VCaP (cell line): ENCODE measurements around the gene MKKS.
A peak's percentile ranks its signal among the peaks of the same experiment; 100 is the strongest.

Experiments used
- H3K27ac ChIP-seq: fragments of 450-650 bp; 2 replicates; pipeline ENCODE4 v1.5.1; 2017
- CTCF ChIP-seq: fragments of 450-650 bp; conservative IDR thresholded peaks from 2 replicates; pipeline ENCODE4 v1.5.1; 2017; ENCODE audit warnings: mild to moderate bottlenecking, moderate library complexity

The MKKS gene

GRCh38 chr20:10412591-10413408, 21.2 kb downstream of the MKKS start:
- peak; percentile 66 for TF ChIP-seq CTCF
- H3K27ac ChIP-seq = no peak overlapping the region

DNA sequence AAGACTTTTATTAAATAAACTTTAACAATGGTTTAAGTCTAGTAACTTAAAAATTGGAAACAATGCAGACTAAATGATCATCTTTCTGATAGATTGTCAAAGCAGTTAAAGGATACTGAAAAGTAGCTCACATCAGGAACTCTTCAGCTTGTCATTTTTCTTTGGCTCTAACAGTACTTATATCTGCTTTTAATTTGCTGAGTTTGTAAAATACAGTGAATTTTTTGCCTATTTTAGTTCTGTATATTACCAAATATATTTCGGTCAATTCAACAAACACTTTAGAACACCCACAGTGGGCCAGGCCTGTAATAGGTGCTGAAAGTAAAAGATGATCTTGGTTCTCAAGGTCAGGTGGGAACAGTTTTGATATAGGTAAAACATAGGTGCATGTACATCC, 22.3 kb downstream of the MKKS start:
- no peak for TF ChIP-seq CTCF
- no peak overlapping the region for H3K27ac ChIP-seq

GRCh38 chr20:10408108-10408813, 25.8 kb downstream of the MKKS start:
- no peak for TF ChIP-seq CTCF
- H3K27ac ChIP-seq = no peak overlapping the region

DNA sequence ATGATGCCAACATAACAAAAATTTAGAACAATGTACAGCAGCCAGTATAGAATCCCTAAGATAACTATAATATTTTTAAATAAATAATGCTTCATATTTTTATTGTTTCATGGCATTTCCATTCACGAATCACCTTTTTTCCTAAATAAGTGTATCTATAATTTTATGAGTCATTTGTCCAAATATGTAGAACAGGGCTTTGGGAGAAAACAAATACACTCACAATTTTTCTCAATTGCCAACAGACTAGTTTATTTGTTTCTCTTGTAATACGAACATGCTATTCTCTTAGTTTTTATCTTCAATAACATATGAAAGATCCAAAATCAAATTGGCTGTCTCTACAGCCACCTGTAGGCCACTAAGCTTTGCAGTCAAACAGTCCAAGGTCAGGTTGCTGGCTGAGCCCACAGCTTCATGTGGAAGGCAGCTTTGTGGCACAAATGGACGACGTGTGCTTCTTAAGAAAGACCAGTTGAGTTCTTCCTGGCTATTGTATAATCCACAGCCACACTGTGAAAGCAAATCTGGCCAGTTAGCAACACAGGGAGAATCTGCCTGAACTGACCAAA, 29.0 kb downstream of the MKKS start:
- no peak; the same call in 1 of the 2 replicates for TF ChIP-seq CTCF
- H3K27ac ChIP-seq = no peak overlapping the region

DNA sequence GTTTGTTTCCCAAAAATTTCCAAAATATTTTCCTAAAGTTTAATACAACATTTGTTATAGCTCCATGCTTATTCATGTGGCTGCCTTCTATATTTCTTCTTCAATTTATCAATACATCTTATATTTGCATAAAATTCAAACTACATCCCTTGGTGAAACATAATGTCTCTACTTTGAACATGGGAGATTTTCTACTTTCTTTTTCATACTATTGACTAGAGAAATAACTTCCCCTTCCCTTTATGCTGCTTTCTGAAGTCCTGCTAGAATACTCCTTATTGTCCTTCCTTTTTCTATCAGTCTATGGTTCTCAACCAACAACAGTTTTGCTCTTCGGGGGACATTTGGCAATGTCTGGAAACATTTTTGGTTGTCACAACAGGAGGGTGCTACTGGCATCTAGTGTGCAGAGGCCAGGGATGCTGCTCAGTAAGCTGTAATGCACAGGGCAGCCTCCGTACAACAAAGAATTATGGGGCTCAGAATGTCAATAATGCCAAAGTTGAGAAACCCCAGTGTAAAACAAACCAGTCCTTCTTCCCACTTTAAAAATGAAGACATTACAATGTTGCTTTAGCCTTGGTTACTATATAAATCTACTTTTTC, 29.9 kb downstream of the MKKS start:
- no peak overlapping the region for H3K27ac ChIP-seq
- TF ChIP-seq CTCF = no peak

GRCh38 chr20:10402938-10403608, 30.9 kb downstream of the MKKS start:
- TF ChIP-seq CTCF = no peak

More at GRCh38 chr20:10402938-10403608, 30.9 kb downstream of the MKKS start:
- H3K27ac ChIP-seq = no peak overlapping the region
